Measurements from ENCODE around the gene KLHL7.
"Not testable (repeated sequence)": the region's sequence is repeated elsewhere in the genome, so short reads cannot be mapped to it uniquely, and the experiment has no call there.

KLHL7 gene

GRCh38 chr7:23222439-23223030 lies 117.0 kb downstream of the KLHL7 start:
- Histone ChIP-seq H3K4me2 (no peak overlapping the region), H3K27ac (no peak overlapping the region), H3K9ac (no peak overlapping the region), H3K4me3 (no peak overlapping the region), H3K27me3 (no peaks in the 10 kb centered on the region), H4K20me1 (no peaks in the 10 kb centered on the region), H3K4me1 (peaks cover 7% of the 10 kb centered on the region; the same call in 1 of the 2 replicates), H3K9me3 (no peaks in the 10 kb centered on the region), H3K36me3 (no peaks in the 10 kb centered on the region)
- no peak for TF ChIP-seq Cebpa-rat (IDR thresholded peaks at IDR 0.05)

- not testable (repeated sequence) for H3K4me3 ChIP-seq, H3K4me2 ChIP-seq, H4K20me1 ChIP-seq, H3K4me1 ChIP-seq, H3K27ac ChIP-seq, H3K27me3 ChIP-seq, H3K9ac ChIP-seq, H3K36me3 ChIP-seq, H3K9me3 ChIP-seq
These were observed 118.8 kb downstream of the KLHL7 start for GRCh38 chr7:23224364-23224763.

- Histone ChIP-seq H3K9me3 (peaks cover 8% of the 10 kb centered on the region), H3K27me3 (no peaks in the 10 kb centered on the region), H4K20me1 (no peaks in the 10 kb centered on the region), H3K4me1 (peaks cover 8% of the 10 kb centered on the region; the same call in 1 of the 2 replicates), H3K4me2 (0 out of 2 replicates have a peak overlapping the region, but pooled peaks have one; percentile 7), H3K27ac (no peak overlapping the region), H3K9ac (no peak overlapping the region), H3K4me3 (no peak overlapping the region), H3K36me3 (no peaks in the 10 kb centered on the region)
- TF ChIP-seq Cebpa-rat (IDR thresholded peaks at IDR 0.05) = no peak
These were observed 121.4 kb downstream of the KLHL7 start for GRCh38 chr7:23226844-23227450.

All from BLaER1 (cell line).